TTC549 (cell line): ENCODE data around the gene TMEM134.

Experiments used
- FAIRE-seq: peaks from 2 replicates; lab custom pipeline; 2012; peaks lifted over from hg19 to GRCh38; lab: Jason Lieb, UNC

Gene TMEM134

GRCh38 chr11:67458266-67458665 is 10.8 kb downstream of the TMEM134 start:
- FAIRE-seq, result no peak

DNA sequence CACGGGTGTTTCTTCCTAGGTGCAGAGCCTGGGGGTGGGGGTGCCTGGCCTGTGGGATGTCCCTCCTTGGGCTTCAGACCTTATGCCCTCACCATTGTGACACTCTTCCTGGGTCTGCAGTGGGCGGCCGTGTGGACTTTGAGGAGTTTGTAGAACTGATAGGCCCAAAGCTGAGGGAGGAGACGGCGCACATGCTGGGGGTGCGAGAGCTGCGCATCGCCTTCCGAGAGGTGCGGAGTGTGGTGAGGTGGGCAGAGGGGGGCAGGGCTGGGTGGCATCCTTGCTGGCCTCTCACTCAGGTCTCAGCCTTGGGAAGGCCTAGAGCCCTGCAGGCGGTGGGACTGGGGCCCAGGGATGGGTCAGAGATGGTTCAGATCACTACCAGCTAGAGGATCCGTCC is 11.6 kb downstream of the TMEM134 start:
- FAIRE-seq, result no peak

DNA sequence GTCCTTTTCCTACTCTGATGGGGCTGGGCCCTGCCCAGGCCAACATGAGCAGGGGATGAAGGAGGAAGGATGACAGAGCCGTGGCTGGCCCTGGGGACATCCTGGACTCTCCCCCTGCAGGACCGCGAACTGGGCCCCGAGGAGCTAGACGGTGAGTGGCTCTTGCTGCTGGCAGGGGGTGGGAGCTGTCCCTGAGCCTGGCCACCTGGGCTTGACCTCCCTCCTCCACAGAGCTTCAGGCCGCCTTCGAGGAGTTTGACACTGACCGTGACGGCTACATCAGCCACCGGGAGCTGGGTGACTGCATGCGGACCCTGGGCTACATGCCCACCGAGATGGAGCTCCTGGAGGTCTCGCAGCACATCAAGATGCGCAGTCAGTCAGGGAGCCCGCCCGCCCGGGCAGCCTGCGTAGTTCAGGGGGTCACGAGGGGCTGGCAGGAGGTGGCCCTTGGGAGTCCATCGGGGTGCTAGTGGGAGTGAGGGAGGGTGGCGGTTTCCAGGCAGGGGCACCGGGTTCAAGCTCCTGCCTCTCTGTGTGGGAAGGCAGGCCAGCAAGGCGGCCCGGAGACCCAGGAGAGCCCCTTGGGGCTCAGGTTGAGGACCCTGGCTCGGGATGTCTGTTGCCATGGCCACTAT is 12.9 kb downstream of the TMEM134 start:
- no peak for FAIRE-seq

- FAIRE-seq, result no peak
Observed at GRCh38 chr11:67455054-67455453, 14.0 kb downstream of the TMEM134 start, which contains the start of gene CABP4. CABP4 (plus strand) TSS chr11:67455354; CDS start chr11:67455424, 70 bp downstream.

GRCh38 chr11:67453816-67454732 is 15.0 kb downstream of the TMEM134 start:
- no peak for FAIRE-seq

DNA sequence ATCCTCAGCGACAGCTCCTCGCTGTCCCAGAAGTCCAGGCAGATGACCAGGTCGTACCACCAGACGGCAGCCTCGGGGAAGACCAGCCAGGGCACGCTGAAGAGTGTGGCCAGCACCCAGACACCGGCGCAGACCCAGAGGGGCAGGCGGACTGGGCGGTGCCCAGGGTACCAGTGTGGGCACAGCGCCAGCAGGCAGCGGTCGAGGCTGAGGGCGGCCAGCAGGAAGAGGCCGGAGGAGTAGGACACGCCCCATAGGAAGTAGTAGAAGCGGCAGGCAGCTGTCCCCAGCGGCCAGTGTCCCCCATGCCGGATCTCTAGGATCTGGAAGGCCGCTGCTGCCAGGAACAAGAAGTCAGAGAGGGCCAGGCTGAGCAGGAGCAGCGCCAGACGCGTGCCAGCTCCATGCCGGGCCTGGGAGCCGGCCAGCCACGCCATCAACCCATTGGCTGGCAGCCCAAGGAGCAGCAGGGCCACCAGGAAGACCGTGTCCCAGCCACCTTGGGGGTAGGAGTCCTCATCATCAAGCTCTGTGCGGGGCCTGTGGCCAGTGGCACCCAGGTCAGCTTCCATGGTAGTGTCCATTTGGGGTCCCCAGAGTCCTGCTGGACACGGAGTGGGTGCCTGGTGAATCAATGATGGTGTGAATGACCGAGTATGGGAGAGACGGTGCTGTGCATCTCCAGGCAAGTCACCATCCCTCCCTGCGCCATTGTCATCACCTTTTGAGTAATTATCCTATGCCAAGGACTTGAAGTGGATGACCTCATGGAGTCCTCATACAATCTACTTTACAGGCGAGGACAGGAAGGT is 16.7 kb downstream of the TMEM134 start, which contains the start of gene GPR152:
TSS of gene GPR152 (minus strand) at position 589 of the 812 bp plus-strand sequence. CDS start at position 584, 5 bp downstream.
- no peak for FAIRE-seq

- no peak for FAIRE-seq
Observed at GRCh38 chr11:67451658-67451976, 17.4 kb downstream of the TMEM134 start.

DNA sequence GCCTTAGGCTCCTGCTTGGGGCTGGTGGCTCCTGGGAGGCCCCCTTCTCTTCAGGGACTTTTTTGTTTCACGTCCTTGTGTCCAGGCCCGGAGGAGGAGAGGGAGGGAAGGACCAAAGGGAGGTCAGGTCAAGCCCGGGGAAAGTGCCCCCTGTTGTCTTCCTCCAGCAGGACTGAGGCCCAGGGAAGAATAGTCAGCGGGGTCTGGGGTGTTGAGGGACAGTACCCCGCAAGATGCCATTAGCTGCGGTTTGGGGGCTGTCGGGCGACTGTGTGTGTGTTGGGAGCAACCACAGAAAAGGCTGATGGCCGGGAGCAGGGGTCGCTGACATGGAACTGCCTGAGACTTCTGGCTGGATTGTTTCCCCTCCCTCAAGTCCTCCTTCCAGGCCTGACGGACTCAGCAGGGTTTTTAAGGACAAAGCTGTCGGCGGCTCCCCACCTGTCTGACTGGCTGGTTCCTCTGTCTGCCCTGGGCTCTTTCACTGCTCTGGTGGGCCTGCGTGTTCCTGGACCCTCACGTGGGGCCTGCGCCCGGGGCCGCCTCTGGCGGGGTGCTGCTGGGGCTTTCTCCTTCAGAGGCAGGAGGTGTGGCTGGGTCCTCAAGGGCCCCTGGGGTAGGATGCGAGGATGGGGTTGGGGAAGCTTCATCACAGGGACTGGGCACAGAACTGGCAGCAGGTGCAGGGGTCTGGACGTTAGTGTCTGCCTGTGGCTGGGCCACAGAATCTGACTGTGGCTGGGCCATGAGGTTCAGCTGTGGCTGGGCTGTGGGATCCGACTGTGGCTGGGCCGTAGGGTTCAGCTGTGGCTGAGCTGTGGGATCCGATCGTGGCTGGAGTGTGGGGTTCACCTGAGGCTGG is 18.0 kb downstream of the TMEM134 start:
- no peak for FAIRE-seq

GRCh38 chr11:67449116-67449844 is 19.8 kb downstream of the TMEM134 start:
- FAIRE-seq, result no peak

- FAIRE-seq, result no peak
Observed at GRCh38 chr11:67448220-67448609, 20.8 kb downstream of the TMEM134 start.

DNA sequence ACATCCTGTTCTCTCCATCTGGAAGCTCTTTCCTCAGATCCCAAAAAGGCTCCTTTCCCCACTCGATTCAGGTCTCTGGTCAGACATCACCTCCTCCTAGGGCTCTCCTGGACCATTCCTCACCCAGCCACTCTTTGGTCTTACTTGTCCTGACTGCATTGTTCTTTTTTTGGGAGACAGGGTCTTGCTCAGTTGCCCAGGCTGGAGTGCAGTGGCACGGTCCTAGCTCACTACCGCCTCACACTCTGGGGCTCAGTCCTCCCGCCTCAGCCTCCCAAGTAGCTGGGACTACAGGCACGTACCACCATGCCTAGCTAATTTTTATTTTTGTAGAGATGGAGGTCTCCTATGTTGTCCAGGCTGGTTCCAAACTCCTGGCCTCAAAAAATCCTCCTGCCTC is 23.5 kb downstream of the TMEM134 start:
- no peak for FAIRE-seq

DNA sequence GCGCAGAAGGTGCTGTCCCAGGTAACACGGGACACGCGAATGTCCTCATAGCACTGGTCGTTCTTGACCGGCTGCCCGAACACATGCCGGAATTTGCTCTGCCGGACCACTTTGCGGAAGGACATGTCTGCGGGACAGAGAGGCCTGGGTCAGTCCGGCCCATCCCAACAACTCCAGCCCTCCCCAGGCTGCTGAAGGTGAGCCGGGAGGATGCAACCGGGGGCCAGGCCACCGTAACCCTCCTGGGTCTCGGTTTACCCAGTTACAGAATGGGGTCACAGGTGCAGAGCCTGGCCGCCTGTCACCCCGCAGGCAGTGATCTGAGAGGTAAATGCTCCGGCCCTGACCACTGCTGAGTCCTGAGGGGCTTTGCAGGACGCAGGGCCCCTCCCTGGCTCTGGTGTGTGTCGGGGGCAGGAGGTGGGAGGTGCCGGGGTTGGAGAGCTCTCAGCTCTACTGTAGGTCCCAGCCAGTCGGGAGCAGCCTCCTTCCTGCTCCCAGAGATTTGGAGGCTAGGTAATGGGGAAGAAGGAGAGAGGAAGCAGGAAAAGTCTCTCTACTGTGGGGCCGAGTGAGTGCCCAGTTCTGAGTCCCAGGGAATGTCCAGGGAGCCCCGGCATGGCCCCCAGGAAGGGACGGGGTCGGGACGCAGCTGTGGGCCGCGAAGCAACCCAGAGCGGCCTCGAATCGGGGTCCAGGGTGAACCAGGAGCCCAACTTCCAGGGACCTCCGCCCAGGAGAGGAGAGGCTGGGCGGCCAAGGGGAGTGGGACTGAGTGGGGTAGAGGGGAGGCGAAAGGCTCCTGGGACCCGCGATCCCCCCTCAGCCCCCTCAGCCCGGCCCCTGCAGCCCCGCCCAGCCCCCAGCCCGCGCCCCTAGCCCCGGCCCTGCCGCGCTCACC is 26.3 kb downstream of the TMEM134 start:
- FAIRE-seq, result no peak

- FAIRE-seq, result no peak
Observed at GRCh38 chr11:67441731-67442351, 27.2 kb downstream of the TMEM134 start.

- no peak for FAIRE-seq
Observed at GRCh38 chr11:67441098-67441563, 27.9 kb downstream of the TMEM134 start.

- no peak for FAIRE-seq
Observed at GRCh38 chr11:67440229-67441097, 28.6 kb downstream of the TMEM134 start.

- FAIRE-seq, result no peak
Observed at GRCh38 chr11:67439321-67440228, 29.5 kb downstream of the TMEM134 start.
